HG03575 (cell line): Measurements from ENCODE around the gene GPSM3.
"Not testable (repeated sequence)": the region's sequence is repeated elsewhere in the genome, so short reads cannot be mapped to it uniquely, and the experiment has no call there.

Experiments
- ATAC-seq: cut with Tn5 transposase; IDR thresholded peaks from one replicate; pipeline ENCODE4 v1.9.1; 2021; ENCODE audit not compliant: unreplicated experiment, insufficient number of reproducible peaks, low FRiP score; ENCODE audit errors: extremely low read depth

Gene GPSM3

DNA sequence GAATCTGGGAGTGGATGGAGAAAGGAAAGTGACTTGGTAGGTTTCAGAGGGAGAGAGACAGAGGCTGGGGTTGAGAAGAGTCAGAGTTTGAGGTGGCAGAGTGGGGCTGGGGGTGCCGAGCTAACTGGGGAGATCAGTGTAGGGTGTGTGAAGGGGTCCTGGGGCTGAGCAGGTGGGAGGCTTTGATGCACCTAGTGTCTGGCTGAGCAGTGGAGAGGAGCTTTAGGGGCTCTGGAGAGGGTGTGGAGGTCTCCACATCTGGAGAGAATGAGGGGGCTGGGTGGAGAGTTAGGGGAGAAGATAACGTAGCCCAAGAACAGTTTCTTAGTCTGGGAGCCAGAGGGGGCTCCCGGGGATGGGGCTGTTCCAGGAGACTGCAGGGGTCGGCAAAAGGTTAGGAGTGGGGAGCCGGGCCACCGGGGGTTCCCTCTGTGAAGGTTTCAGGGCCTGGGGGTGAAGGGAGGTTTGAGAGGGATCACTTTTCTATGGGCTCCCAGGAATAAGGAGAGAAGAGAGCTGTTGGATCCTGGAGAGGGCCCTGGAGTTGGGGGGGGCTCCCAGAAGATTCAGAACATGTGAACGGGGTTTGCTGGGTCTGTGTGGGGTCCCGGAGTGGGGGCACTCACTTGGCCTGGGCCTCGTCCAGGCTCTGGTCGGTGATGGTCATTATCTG lies 3.2 kb downstream of the GPSM3 start:
- no peak for ATAC-seq

DNA sequence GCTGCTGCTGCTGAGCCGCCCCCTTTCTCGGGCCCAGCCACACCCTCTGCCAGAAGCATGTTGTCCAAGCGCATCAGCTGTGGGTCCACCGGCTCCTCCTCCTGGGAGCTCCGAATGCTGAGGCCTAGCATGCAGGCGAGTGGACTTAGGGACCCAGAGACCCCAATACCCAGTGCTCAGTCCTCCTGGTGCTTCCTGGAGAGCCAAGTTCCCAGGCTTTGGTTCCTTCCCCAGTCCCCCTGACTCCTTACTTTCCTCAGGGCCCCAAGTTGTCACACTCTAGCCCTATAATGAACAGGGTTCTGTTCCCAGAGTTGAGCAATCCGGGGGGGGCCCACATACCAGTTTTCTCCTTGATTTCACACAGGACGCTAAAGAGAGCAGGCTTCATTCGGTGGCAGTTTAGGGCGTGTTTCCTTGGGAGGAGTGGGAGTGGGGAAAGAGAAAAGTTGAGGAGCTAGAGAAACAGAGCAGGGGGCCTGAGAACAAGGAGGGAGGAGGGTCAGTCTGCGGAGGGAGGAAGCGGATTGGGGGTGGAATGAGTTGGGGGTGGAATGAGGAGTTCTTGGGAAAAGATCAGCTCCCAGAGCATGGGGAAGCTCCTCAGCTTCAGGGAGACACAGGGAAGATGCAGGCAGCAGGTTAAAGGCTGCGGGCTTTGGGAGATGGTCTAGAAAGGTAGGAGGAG lies 3.9 kb downstream of the GPSM3 start:
- ATAC-seq: no peak

DNA sequence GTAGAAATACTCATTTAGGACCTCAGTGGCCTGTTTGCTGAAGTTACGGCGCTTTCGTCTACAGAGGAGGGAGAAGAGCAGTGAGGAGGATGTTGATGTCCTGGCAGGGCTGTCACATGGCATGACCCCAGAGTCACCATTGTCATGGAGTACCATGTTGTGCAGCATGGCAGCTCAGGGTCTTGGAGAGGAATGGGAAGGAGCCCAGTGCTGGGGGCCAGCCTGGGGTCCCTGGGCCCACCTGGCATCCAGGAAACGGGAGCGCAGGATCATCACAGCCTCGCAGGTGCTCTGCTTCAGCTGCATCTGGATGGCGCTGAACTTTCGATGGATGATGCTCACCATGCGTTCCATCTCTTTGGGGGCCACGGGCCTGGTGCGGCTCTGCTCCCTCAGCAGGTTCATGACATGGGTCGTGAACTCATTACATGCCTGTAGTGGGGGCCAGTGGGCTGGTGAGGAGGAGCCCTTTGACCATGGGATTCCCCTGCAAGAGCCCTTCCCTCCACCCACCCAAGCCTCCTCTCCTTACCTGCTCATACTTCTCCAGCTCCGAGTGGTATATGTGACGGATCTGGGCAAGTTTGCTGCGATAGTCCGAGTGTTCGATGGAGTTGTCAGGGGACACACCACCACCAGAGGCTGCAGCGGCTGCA lies 4.6 kb downstream of the GPSM3 start:
- not testable (repeated sequence) for ATAC-seq

DNA sequence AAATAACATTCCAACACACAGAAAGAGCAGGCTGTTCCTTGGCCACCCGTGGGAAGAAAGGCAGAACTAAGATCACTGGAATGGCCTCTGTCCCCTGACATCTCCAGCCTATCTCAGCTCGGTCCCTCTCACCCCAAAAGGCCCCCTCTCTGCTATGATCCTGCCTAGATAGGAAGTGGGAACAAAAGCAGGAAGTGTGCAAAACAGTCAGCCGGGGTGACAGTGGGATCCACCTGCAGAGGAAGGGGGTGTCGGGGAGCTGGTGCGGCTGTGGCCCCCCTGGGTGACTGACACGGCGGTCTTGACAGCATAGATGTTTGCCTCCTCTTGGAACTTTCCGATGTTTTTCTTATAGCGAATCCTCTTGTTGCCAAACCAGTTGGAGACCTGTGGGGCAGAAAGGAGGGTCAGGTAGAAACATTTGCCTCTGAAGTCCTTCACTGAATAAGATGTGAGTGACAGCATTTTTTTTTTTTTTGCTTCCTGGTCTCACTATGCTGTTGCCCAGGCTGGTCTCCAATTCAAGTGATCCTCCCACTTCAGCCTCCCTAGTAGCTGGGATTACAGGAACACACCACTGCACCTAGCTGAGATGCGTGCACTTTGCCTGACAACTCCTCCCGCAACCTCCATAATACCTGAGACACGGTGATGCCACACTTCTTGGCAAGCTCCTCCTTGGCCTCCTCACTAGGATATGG lies 5.3 kb downstream of the GPSM3 start:
- ATAC-seq: no peak

DNA sequence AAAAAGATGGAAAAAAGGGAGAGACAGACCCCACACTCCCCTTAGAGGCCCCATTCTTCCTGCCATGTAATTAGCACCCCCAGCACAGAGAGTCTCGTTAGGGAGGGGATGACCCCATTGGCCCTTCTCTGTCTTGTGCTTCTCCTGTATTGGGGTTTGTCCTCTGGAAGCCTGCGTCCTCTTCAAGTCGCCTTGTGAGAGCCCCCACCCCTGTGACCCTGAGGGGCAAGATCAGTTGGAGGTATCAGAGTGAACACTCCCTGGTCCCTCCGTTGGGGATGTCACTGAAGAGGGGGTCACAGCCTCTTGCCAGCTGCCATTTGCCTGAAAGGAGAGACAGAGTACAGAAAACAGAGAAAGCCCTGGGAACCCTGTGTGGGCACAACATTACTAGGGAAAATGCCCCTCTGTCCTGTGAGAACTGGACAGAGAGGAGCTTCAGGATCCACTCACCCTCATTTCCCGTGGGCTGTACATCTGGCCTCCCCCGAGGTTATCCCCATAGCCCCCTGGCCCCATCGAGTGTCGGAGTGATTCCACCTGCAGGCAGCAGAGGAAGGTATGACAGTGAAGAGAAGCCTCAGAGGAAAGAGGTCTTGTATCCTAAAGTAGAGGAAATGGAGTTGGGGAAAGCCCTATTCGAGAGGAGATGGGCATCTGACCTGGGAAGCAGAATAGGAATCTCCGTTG lies 6.1 kb downstream of the GPSM3 start:
- not testable (repeated sequence) for ATAC-seq

- not testable (repeated sequence) for ATAC-seq
These were observed 6.7 kb downstream of the GPSM3 start for GRCh38 chr6:32185681-32186131.

GRCh38 chr6:32184084-32184640 lies 8.3 kb downstream of the GPSM3 start, which contains the start of gene AGER:
AGER (minus strand) TSS chr6:32184253; CDS start chr6:32184222, 31 bp downstream.
- no peak for ATAC-seq

GRCh38 chr6:32183483-32184083 lies 8.9 kb downstream of the GPSM3 start:
- ATAC-seq: no peak

GRCh38 chr6:32183030-32183429 lies 9.4 kb downstream of the GPSM3 start:
- ATAC-seq: no peak

DNA sequence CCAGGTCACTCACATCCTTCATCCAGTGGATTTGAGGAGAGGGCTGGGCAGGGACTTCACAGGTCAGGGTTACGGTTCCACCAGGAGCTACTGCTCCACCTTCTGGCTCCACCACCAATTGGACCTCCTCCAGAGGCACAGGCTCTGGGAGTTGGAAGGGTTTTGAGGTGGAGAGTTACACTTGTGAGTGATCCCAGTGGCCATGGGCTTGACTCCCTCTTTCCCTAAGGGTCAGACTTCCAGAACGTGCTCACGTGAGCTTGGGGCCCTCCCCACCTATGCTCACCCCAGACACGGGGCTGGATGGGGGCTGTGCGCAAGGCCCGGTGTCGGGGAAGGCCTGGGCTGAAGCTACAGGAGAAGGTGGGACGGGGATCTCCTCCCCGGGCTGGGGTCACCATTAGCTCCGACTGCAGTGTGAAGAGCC lies 9.9 kb downstream of the GPSM3 start:
- no peak for ATAC-seq

DNA sequence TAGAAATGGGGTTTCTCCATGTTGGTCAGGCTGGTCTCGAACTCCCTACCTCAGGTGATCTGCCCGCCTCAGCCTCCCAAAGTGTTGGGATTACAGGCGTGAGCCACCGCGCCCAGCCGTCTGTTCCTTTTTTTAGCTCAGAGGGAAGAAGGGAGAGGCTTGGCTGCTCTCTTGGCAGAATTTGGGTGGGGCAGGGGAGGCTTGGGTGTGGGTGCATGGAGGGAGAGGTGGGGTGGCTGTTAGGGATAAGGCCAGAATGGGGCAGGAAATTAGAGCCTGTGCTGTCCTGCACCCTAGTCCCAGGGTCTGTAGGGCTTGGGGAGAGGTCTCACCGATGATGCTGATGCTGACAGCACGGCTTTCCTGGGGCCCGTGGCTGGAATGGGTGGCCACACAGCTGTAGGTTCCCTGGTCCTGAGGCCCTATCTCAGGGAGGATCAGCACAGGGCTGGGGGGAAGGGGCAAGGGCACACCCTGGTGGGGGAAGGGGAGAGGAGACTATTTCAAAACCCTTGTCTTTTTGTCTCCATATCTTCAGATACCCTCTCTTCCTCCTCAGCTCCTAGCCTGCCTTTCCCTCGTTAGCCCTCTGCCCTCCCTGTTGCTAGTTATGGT lies 10.4 kb downstream of the GPSM3 start:
- no peak for ATAC-seq

- ATAC-seq: no peak
These were observed 11.2 kb downstream of the GPSM3 start for GRCh38 chr6:32181148-32181702.

GRCh38 chr6:32179766-32180405 lies 12.6 kb downstream of the GPSM3 start:
- no peak for ATAC-seq

DNA sequence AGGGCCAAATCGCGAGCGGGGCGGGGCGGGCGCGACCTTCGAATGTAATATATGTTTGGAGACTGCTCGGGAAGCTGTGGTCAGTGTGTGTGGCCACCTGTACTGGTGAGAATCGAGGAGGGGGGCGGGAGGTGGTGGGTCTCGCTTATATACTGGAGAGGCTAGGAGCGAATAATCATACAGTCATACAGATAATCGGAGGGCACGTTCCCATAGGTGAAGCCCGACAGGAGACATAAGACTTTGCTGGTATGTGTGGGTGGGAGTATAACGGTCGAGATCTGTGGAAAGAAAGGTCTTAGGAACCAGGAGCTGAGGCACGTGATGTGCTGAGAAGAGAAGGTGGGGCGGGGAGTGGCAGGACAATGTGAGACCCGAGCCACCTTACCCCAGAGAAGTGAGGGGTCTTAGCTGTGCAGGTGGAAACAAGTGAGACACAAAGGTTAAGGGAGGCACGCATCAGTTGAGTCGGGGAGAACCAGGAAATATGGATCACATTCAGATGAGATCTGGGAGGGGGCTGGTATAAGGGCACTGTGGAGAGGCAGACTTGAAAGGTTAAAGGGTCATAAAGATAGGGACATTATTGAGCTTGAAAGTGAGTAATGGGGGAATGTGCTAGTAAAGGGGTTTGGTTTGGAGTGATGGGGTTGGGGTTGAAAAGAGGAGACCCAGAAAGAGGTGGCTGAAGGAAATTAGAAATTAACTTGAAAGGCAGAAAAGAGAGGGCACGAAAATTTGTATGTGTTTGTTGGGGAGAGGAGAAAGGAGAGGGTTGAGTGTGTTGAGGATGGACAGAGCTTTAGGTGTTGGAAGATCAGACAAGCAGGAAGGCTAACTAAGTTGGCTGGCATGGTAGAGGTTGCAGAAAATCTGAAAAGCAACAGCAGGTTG lies 13.6 kb downstream of the GPSM3 start:
- no peak for ATAC-seq

- peak; percentile 55 for ATAC-seq
These were observed 14.5 kb downstream of the GPSM3 start, which contains the start of gene RNF5 for GRCh38 chr6:32177788-32178546. RNF5 (plus strand) TSS chr6:32178405; CDS start chr6:32178512, 107 bp downstream.
